ENCODE data around the gene PARP12. TPM values are rescaled to one million over a fixed set of nuclear protein-coding genes. Genes with fewer than 3 reads are reported as not detected.

PARP12 gene
- total and polyA plus RNA-seq, 2 of the 13 experiments (the other 11 are each of a cell fraction or from before 2014, with no cell fraction given) = 15.5 to 35.2 TPM

GRCh38 chr7:140062528-140063299, at the start of gene PARP12 (continued):
- no peak for TF ChIP-seq NFIC (IDR thresholded peaks at IDR 0.05; ENCODE audit: low read length)
- no peak for TF ChIP-seq BRCA1 (CRISPR knock-in tag; IDR thresholded peaks at IDR 0.05)
- no peak for TF ChIP-seq GLI4 (CRISPR knock-in tag; IDR thresholded peaks at IDR 0.05; ENCODE audit: borderline replicate concordance)
- no peak for TF ChIP-seq HMGA1 (CRISPR knock-in tag; conservative IDR thresholded peaks at IDR 0.05)
- TF ChIP-seq ZNF83 (CRISPR knock-in tag; IDR thresholded peaks at IDR 0.05; ENCODE audit: borderline replicate concordance) = 0 out of 2 replicates have a peak, but pooled peaks have one; percentile 67
- TF ChIP-seq KMT2A (CRISPR knock-in tag; IDR thresholded peaks at IDR 0.05) = peak; percentile 99
- no peak for TF ChIP-seq HOXA5 (CRISPR knock-in tag; IDR thresholded peaks at IDR 0.05)
- no peak for TF ChIP-seq CREB1 (IDR thresholded peaks at IDR 0.05)
- TF ChIP-seq CREB1 (CRISPR knock-in tag; IDR thresholded peaks at IDR 0.05) = no peak
- no peak for TF ChIP-seq PRDM4 (CRISPR knock-in tag; IDR thresholded peaks at IDR 0.05; ENCODE audit: borderline replicate concordance)
- no peak for TF ChIP-seq ZSCAN29 (CRISPR knock-in tag; conservative IDR thresholded peaks at IDR 0.05)
- no peak for TF ChIP-seq TRAFD1 (CRISPR knock-in tag; IDR thresholded peaks at IDR 0.05; ENCODE audit: borderline replicate concordance)
- TF ChIP-seq IKZF5 (CRISPR knock-in tag; IDR thresholded peaks at IDR 0.05) = no peak
- TF ChIP-seq ZBTB21 (CRISPR knock-in tag; IDR thresholded peaks at IDR 0.05) = no peak
- no peak; the same call in 1 of the 2 replicates for TF ChIP-seq PRDM15 (CRISPR knock-in tag; IDR thresholded peaks at IDR 0.05)
- TF ChIP-seq RBM22 (optimal IDR thresholded peaks at IDR 0.05; ENCODE audit: low read length) = no peak
- no peak for TF ChIP-seq KLF9 (CRISPR knock-in tag; IDR thresholded peaks at IDR 0.05; ENCODE audit: low read depth)
- no peak for TF ChIP-seq SSRP1 (CRISPR knock-in tag; IDR thresholded peaks at IDR 0.05)
- TF ChIP-seq MED13 (CRISPR knock-in tag; IDR thresholded peaks at IDR 0.05) = no peak
- no peak for TF ChIP-seq HDAC2 (CRISPR knock-in tag; IDR thresholded peaks at IDR 0.05)
- TF ChIP-seq SALL2 (CRISPR knock-in tag; IDR thresholded peaks at IDR 0.05) = peak; percentile 91
- TF ChIP-seq CENPX (CRISPR knock-in tag; IDR thresholded peaks at IDR 0.05) = no peak
